Neutrophil (primary cell): ENCODE results near the gene CCDC27.

Experiments
- H3K27ac ChIP-seq: fragments of 200-600 bp; sonication (generic); 2 replicates; pipeline ENCODE4 v1.5.1; 2016; ENCODE audit warnings: mild to moderate bottlenecking, moderate library complexity
- H3K27me3 ChIP-seq: fragments of 200-600 bp; sonication (generic); 2 replicates; pipeline ENCODE4 v1.6.0; 2016; ENCODE audit warnings: mild to moderate bottlenecking
- H3K36me3 ChIP-seq: fragments of 200-600 bp; sonication (generic); 2 replicates; pipeline ENCODE4 v1.5.1; 2017
- H3K4me1 ChIP-seq, 2 experiments: fragments of 200-600 bp in 1 of 2; sonication (generic) in 1 of 2; 1 replicate in 1 of 2; 2 replicates in 1 of 2; pipeline versions ENCODE4 v1.5.1 to v1.6.1; 2013 to 2016; ENCODE audit warnings: low read depth in 1 of 2, low read length in 1 of 2, mild to moderate bottlenecking in 1 of 2, moderate library complexity in 1 of 2; ENCODE audit not compliant: control insufficient read depth in 1 of 2, insufficient read depth in 1 of 2
- H3K4me3 ChIP-seq, 2 experiments: fragments of 200-600 bp in 1 of 2; sonication (generic) in 1 of 2; 1 replicate in 1 of 2; 2 replicates in 1 of 2; pipeline ENCODE4 v1.5.1; 2013 to 2016; ENCODE audit warnings: low read depth in 1 of 2, low read length in 1 of 2, mild to moderate bottlenecking in 1 of 2, moderate library complexity in 1 of 2
- H3K9me3 ChIP-seq: fragments of 200-600 bp; sonication (generic); 2 replicates; pipeline ENCODE4 v1.5.1; 2016
- CTCF ChIP-seq: fragments of 200-600 bp; sonication (generic); IDR thresholded peaks from 2 replicates; pipeline ENCODE4 v1.5.1; 2016; ENCODE audit warnings: antibody characterized with exemption

CCDC27 gene

GRCh38 chr1:3763351-3764125 is 11.3 kb downstream of the CCDC27 start:
- H3K4me1 ChIP-seq = no peaks in the 10 kb centered on the region
- H3K9me3 ChIP-seq = no peaks in the 10 kb centered on the region
- H3K36me3 ChIP-seq = no peaks in the 10 kb centered on the region
- no peak overlapping the region for H3K4me3 ChIP-seq
- peaks cover 42% of the 10 kb centered on the region for H3K27me3 ChIP-seq
- H3K27ac ChIP-seq = no peak overlapping the region
- no peak for TF ChIP-seq CTCF

- peaks cover 60% of the 10 kb centered on the region for H3K27me3 ChIP-seq
- TF ChIP-seq CTCF = no peak
These were observed 15.2 kb downstream of the CCDC27 start for GRCh38 chr1:3767328-3767925.

GRCh38 chr1:3768811-3769390 is 16.7 kb downstream of the CCDC27 start:
- peaks cover 0 to 14% of the 10 kb centered on the region in 2 experiments for H3K4me1 ChIP-seq
- no peak overlapping the region for H3K4me3 ChIP-seq
- H3K27ac ChIP-seq = no peak overlapping the region
- H3K27me3 ChIP-seq = peaks cover 74% of the 10 kb centered on the region
- no peaks in the 10 kb centered on the region for H3K9me3 ChIP-seq
- no peaks in the 10 kb centered on the region for H3K36me3 ChIP-seq
- no peak for TF ChIP-seq CTCF

More at GRCh38 chr1:3767328-3767925, 15.2 kb downstream of the CCDC27 start:
- Histone ChIP-seq H3K36me3 (no peaks in the 10 kb centered on the region), H3K9me3 (no peaks in the 10 kb centered on the region), H3K27ac (no peak overlapping the region), H3K4me1 (peaks cover 0 to 9% of the 10 kb centered on the region in 2 experiments), H3K4me3 (no peak overlapping the region)

- no peak overlapping the region for H3K4me3 ChIP-seq
These were observed 18.0 kb downstream of the CCDC27 start for GRCh38 chr1:3770047-3770765.

More at GRCh38 chr1:3770047-3770765, 18.0 kb downstream of the CCDC27 start:
- peaks cover under 1 to 15% of the 10 kb centered on the region in 2 experiments for H3K4me1 ChIP-seq
- H3K27ac ChIP-seq = no peak overlapping the region
- peaks cover 83% of the 10 kb centered on the region for H3K27me3 ChIP-seq
- no peaks in the 10 kb centered on the region for H3K36me3 ChIP-seq
- no peaks in the 10 kb centered on the region for H3K9me3 ChIP-seq
- no peak for TF ChIP-seq CTCF
